ENCODE measurements around the gene SPATA31C2.
"Not testable (repeated sequence)": the region's sequence is repeated elsewhere in the genome, so short reads cannot be mapped to it uniquely, and the experiment has no call there.

DNA sequence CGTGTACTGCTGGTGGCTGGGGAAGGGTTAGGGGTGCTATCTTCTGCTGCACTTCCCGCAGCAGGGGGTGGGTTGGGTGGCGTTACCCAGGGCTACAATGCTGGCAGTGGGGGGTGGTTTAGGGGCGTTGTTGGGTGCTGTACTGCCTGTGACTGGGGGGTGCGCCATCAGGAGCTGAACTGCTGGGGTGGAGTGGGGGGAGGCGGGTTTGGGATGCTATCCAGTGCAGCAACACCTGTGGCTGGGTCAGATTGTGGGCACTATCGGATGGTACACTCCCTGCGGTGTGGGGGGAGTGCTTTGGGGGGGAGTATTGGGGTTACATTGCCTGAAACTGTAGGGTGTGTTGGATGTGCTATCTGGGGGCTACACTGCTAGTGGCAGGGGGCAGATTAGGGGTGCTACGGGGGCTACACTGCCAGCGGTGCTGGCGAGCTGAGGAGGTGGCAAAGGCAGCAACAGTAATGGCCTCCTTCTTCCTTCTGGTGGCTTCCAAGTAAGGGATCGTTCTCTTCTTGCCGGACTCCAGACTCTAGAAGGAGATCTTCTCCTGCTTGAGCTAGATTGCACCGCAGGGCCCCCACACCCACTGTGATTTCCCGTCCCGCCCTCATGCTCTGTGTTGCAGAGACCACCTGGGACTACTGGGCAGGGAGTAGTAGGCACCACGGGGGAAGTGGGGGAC, 23.9 kb downstream of the SPATA31C2 start:
- TF ChIP-seq POLR2AphosphoS5 (IDR thresholded peaks at IDR 0.05): not testable (repeated sequence)
- TF ChIP-seq, protein P1, sequence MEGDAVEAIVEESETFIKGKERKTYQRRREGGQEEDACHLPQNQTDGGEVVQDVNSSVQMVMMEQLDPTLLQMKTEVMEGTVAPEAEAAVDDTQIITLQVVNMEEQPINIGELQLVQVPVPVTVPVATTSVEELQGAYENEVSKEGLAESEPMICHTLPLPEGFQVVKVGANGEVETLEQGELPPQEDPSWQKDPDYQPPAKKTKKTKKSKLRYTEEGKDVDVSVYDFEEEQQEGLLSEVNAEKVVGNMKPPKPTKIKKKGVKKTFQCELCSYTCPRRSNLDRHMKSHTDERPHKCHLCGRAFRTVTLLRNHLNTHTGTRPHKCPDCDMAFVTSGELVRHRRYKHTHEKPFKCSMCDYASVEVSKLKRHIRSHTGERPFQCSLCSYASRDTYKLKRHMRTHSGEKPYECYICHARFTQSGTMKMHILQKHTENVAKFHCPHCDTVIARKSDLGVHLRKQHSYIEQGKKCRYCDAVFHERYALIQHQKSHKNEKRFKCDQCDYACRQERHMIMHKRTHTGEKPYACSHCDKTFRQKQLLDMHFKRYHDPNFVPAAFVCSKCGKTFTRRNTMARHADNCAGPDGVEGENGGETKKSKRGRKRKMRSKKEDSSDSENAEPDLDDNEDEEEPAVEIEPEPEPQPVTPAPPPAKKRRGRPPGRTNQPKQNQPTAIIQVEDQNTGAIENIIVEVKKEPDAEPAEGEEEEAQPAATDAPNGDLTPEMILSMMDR (IDR thresholded peaks at IDR 0.05): not testable (repeated sequence)
